ENCODE data around the gene ZGRF1.

DNA sequence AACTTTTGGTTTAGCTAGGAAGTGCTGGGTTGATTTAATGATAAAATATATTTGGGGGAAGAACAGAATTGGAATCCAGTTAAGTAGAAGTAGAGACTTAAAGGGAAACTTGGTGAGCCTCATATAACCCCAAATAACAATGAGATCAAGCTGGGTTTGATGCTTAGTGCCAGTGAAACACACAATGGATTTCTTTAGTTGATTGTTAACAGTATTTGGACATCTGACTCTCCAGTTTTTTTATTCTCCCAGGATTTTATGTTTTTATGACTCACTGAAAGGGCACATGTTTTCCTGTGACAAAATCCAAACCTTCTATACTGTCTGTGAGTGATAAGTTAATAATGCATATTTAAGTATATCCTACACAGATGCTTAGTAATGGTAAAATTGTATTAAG lies 118.0 kb downstream of the ZGRF1 start:
- TF ChIP-seq, protein P1, sequence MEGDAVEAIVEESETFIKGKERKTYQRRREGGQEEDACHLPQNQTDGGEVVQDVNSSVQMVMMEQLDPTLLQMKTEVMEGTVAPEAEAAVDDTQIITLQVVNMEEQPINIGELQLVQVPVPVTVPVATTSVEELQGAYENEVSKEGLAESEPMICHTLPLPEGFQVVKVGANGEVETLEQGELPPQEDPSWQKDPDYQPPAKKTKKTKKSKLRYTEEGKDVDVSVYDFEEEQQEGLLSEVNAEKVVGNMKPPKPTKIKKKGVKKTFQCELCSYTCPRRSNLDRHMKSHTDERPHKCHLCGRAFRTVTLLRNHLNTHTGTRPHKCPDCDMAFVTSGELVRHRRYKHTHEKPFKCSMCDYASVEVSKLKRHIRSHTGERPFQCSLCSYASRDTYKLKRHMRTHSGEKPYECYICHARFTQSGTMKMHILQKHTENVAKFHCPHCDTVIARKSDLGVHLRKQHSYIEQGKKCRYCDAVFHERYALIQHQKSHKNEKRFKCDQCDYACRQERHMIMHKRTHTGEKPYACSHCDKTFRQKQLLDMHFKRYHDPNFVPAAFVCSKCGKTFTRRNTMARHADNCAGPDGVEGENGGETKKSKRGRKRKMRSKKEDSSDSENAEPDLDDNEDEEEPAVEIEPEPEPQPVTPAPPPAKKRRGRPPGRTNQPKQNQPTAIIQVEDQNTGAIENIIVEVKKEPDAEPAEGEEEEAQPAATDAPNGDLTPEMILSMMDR (IDR thresholded peaks at IDR 0.05; ENCODE audit: low read depth, low read length, poor library complexity, severe bottlenecking) = no peak
- TF ChIP-seq EZH2phosphoT487 (IDR thresholded peaks at IDR 0.05; ENCODE audit: borderline replicate concordance, low read length) = no peak; the same call in 1 of the 2 replicates
